Mucosa of rectum (tissue), 2 donors: Measurements from ENCODE around the gene OSCAR.
"Not testable (repeated sequence)": the region's sequence is repeated elsewhere in the genome, so short reads cannot be mapped to it uniquely, and the experiment has no call there.

Experiments used
- H3K27ac ChIP-seq, 2 donors: one replicate each; pipeline ENCODE4 v1.7.0; 2013; ENCODE audit warnings: inconsistent platforms in 2 of 2, low read depth in 2 of 2, low read length in 2 of 2
- H3K27me3 ChIP-seq, 2 donors: one replicate each; pipeline ENCODE4 v1.7.0; 2013; ENCODE audit warnings: low read length in 2 of 2; ENCODE audit not compliant: control insufficient read depth in 2 of 2, insufficient read depth in 2 of 2
- H3K36me3 ChIP-seq, 2 donors: one replicate each; pipeline ENCODE4 v1.7.0; 2013; ENCODE audit warnings: low read length in 2 of 2; ENCODE audit not compliant: control insufficient read depth in 2 of 2, insufficient read depth in 2 of 2
- H3K4me1 ChIP-seq, 2 donors: one replicate each; pipeline ENCODE4 v1.7.0; 2013; ENCODE audit warnings: low read length in 2 of 2, mild to moderate bottlenecking in 1 of 2; ENCODE audit not compliant: control insufficient read depth in 2 of 2, insufficient read depth in 2 of 2
- H3K4me3 ChIP-seq, 2 donors: one replicate each; pipeline ENCODE4 v1.7.0; 2013; ENCODE audit warnings: low read length in 2 of 2
- H3K9ac ChIP-seq, 2 donors: one replicate each; pipeline ENCODE4 v1.7.0; 2013; ENCODE audit warnings: low read length in 2 of 2, low read depth in 1 of 2, mild to moderate bottlenecking in 1 of 2
- H3K9me3 ChIP-seq, 2 donors: one replicate each; pipeline ENCODE4 v1.7.0; 2013; ENCODE audit warnings: low read length in 2 of 2; ENCODE audit not compliant: control insufficient read depth in 2 of 2
- donor health status: healthy.
- donor health status: Normal muscosa, but diverticular disease.

The OSCAR gene

GRCh38 chr19:54105796-54106195 lies 5.2 kb upstream of the OSCAR start:
- H3K9me3 ChIP-seq: no peaks in the 10 kb centered on the region
- H3K36me3 ChIP-seq: peaks cover 35 to 49% of the 10 kb centered on the region in 2 donors
- no peaks in the 10 kb centered on the region for H3K27me3 ChIP-seq
- H3K9ac ChIP-seq: no peak overlapping the region
- peaks cover 8 to 12% of the 10 kb centered on the region in 2 donors for H3K4me1 ChIP-seq
- no peak overlapping the region for H3K4me3 ChIP-seq
- H3K27ac ChIP-seq: no peak overlapping the region

GRCh38 chr19:54104998-54105715 lies 4.6 kb upstream of the OSCAR start:
- Histone ChIP-seq H3K4me3 (no peak overlapping the region), H3K36me3 (peaks cover 33 to 45% of the 10 kb centered on the region in 2 donors), H3K27me3 (no peaks in the 10 kb centered on the region), H3K9me3 (no peaks in the 10 kb centered on the region), H3K27ac (no peak overlapping the region), H3K9ac (no peak overlapping the region), H3K4me1 (peaks cover 8 to 12% of the 10 kb centered on the region in 2 donors)

- H3K4me1 ChIP-seq: peaks cover 8 to 12% of the 10 kb centered on the region in 2 donors
- H3K9ac ChIP-seq: peak within 1 kb of the TSS; percentile 79 to 84
- H3K36me3 ChIP-seq: peaks cover 13 to 23% of the 10 kb centered on the region in 2 donors
- peak within 1 kb of the TSS; percentile 93 to 100 for H3K4me3 ChIP-seq
- no peaks in the 10 kb centered on the region for H3K27me3 ChIP-seq
- no peaks in the 10 kb centered on the region for H3K9me3 ChIP-seq
- peak within 1 kb of the TSS; percentile 46 to 68 for H3K27ac ChIP-seq
These were observed 2.0 kb upstream of the OSCAR start, which contains the start of gene NDUFA3 for GRCh38 chr19:54102421-54103169. Gene NDUFA3 (plus strand): TSS chr19:54102855. CDS start chr19:54102879, 24 bp downstream.

- H3K36me3 ChIP-seq, H3K27ac ChIP-seq, H3K27me3 ChIP-seq, H3K4me3 ChIP-seq, H3K9me3 ChIP-seq, H3K9ac ChIP-seq: not testable (repeated sequence)
- H3K4me1 ChIP-seq: peaks cover 13 to 16% of the 10 kb centered on the region in 2 donors
These were observed 724 bp downstream of the OSCAR start for GRCh38 chr19:54099903-54100255.

GRCh38 chr19:54099190-54099902 lies 1.3 kb downstream of the OSCAR start:
- H3K27ac ChIP-seq: no peak overlapping the region
- H3K9me3 ChIP-seq: no peaks in the 10 kb centered on the region
- H3K9ac ChIP-seq: no peak overlapping the region
- H3K4me3 ChIP-seq: no peak overlapping the region
- no peaks in the 10 kb centered on the region for H3K36me3 ChIP-seq
- peaks cover 13 to 16% of the 10 kb centered on the region in 2 donors for H3K4me1 ChIP-seq
- H3K27me3 ChIP-seq: peaks cover 4 to 11% of the 10 kb centered on the region in 2 donors

- Histone ChIP-seq H3K27ac (no peak overlapping the region), H3K4me3 (peak overlapping the region; percentile 45 to 54), H3K36me3 (no peaks in the 10 kb centered on the region)
These were observed 3.9 kb downstream of the OSCAR start for GRCh38 chr19:54096617-54097106.

GRCh38 chr19:54095859-54096616 lies 4.6 kb downstream of the OSCAR start:
- not testable (repeated sequence) for H3K4me1 ChIP-seq, H3K9me3 ChIP-seq, H3K36me3 ChIP-seq, H3K27ac ChIP-seq
- peak overlapping the region in 1 of 2 donors; percentile 40 for H3K9ac ChIP-seq
- peaks cover 4 to 11% of the 10 kb centered on the region in 2 donors for H3K27me3 ChIP-seq
- peak overlapping the region; percentile 52 to 54 for H3K4me3 ChIP-seq

More at GRCh38 chr19:54096617-54097106, 3.9 kb downstream of the OSCAR start:
- H3K27me3 ChIP-seq: peaks cover 4 to 11% of the 10 kb centered on the region in 2 donors
- H3K9ac ChIP-seq: peak overlapping the region in 1 of 2 donors; percentile 40
- peaks cover 4 to 6% of the 10 kb centered on the region in 2 donors for H3K4me1 ChIP-seq
- no peaks in the 10 kb centered on the region for H3K9me3 ChIP-seq

- peak overlapping the region in 1 of 2 donors; percentile 29 for H3K9ac ChIP-seq
- H3K9me3 ChIP-seq: no peaks in the 10 kb centered on the region
- H3K27me3 ChIP-seq: peaks cover 4 to 11% of the 10 kb centered on the region in 2 donors
- no peak overlapping the region for H3K27ac ChIP-seq
- H3K4me1 ChIP-seq: peaks cover 4 to 6% of the 10 kb centered on the region in 2 donors
- no peaks in the 10 kb centered on the region for H3K36me3 ChIP-seq
- H3K4me3 ChIP-seq: peak overlapping the region in 1 of 2 donors; percentile 19
These were observed 5.3 kb downstream of the OSCAR start for GRCh38 chr19:54095136-54095858.

- no peak overlapping the region for H3K27ac ChIP-seq
- no peak overlapping the region for H3K9ac ChIP-seq
- peaks cover 4 to 11% of the 10 kb centered on the region in 2 donors for H3K27me3 ChIP-seq
- H3K4me1 ChIP-seq: peaks cover 4 to 6% of the 10 kb centered on the region in 2 donors
- H3K4me3 ChIP-seq: no peak overlapping the region
- no peaks in the 10 kb centered on the region for H3K36me3 ChIP-seq
- H3K9me3 ChIP-seq: no peaks in the 10 kb centered on the region
These were observed 6.1 kb downstream of the OSCAR start for GRCh38 chr19:54094426-54095000.
